Gastrocnemius medialis (tissue), 4 donors: Measurements from ENCODE around the gene MMP27. TPM values are rescaled to one million over a fixed set of nuclear protein-coding genes. Genes with fewer than 3 reads are reported as not detected.

Experiments used
- ATAC-seq, 2 donors: fragments of 150-250 bp; one replicate each; pipeline ENCODE4 v1.9.1; 2016
- DNase-seq, 2 donors: peaks; one replicate each; pipeline ENCODE4 v3.0.0-alpha.2; 2019
- H3K27ac ChIP-seq, 4 donors: fragments of 200-600 bp; sonication (generic); 1 replicate in 1 of 4; 2 replicates in 3 of 4; pipeline ENCODE4 v1.5.1; 2016 to 2018; ENCODE audit warnings: mild to moderate bottlenecking in 2 of 4, moderate library complexity in 1 of 4
- H3K27me3 ChIP-seq, 3 donors: fragments of 200-600 bp; sonication (generic) in 2 of 3; 1 replicate in 1 of 3; 2 replicates in 2 of 3; pipeline versions ENCODE4 v1.5.1 to v1.6.0; 2016 to 2019; ENCODE audit warnings: mild to moderate bottlenecking in 1 of 3, moderate library complexity in 1 of 3
- H3K36me3 ChIP-seq, 2 donors: fragments of 200-600 bp; sonication (generic) in 1 of 2; one replicate each; pipeline ENCODE4 v1.5.1; 2017 to 2018
- H3K4me1 ChIP-seq, 2 donors: fragments of 200-600 bp; sonication (generic) in 1 of 2; one replicate each; pipeline ENCODE4 v1.5.1; 2016 to 2017; ENCODE audit warnings: mild to moderate bottlenecking in 2 of 2
- H3K4me3 ChIP-seq, 4 donors: fragments of 200-600 bp; sonication (generic) in 3 of 4; 1 replicate in 1 of 4; 2 replicates in 3 of 4; pipeline ENCODE4 v1.5.1; 2016 to 2019; ENCODE audit warnings: mild to moderate bottlenecking in 2 of 4
- H3K9me3 ChIP-seq, 3 donors: fragments of 200-600 bp; sonication (generic) in 2 of 3; 1 replicate in 1 of 3; 2 replicates in 2 of 3; pipeline ENCODE4 v1.5.1; 2016 to 2019
- POLR2A ChIP-seq, 2 donors: fragments of 450-650 bp; IDR thresholded peaks; one replicate each; pipeline ENCODE4 v1.6.1; 2017; ENCODE audit warnings: antibody characterized with exemption in 2 of 2, mild to moderate bottlenecking in 2 of 2, moderate library complexity in 2 of 2
- in situ Hi-C, 4 donors: fragments of 200-750 bp; cut with MboI; loops; one replicate each; pipeline versions ENCODE4 v1.15.0 to v1.8.0; 2017; ENCODE audit warnings: low sequenced_read_pairs in 4 of 4
- intact Hi-C: fragments of 100-400 bp; cut with DNase I; formaldehyde crosslinking; loops from one replicate; pipeline ENCODE4 v1.15.1; 2023; ENCODE audit warnings: low total_unique reads
- total RNA-seq, 4 donors: library from RNA; depleted of rRNA; stranded (reverse); fragments of >200 nt; gene quantifications; one replicate each; pipeline versions ENCODE4 v1.1.0 to v1.2.3, GENCODE V29; 2016
- TF ChIP-seq, protein P1 (sequence below), 5 experiments: fragments of 450-650 bp in 3 of 5; fragments of 200-600 bp in 2 of 5; sonication (generic) in 2 of 5; IDR thresholded peaks in 4 of 5; conservative IDR thresholded peaks in 1 of 5; 1 replicate in 4 of 5; 2 replicates in 1 of 5; pipeline ENCODE4 v1.5.1; 2016 to 2019; ENCODE audit warnings: antibody characterized with exemption in 5 of 5, mild to moderate bottlenecking in 3 of 5, moderate library complexity in 3 of 5

MMP27 gene
- total RNA-seq, 4 donors from 2014 or later = not detected

DNA sequence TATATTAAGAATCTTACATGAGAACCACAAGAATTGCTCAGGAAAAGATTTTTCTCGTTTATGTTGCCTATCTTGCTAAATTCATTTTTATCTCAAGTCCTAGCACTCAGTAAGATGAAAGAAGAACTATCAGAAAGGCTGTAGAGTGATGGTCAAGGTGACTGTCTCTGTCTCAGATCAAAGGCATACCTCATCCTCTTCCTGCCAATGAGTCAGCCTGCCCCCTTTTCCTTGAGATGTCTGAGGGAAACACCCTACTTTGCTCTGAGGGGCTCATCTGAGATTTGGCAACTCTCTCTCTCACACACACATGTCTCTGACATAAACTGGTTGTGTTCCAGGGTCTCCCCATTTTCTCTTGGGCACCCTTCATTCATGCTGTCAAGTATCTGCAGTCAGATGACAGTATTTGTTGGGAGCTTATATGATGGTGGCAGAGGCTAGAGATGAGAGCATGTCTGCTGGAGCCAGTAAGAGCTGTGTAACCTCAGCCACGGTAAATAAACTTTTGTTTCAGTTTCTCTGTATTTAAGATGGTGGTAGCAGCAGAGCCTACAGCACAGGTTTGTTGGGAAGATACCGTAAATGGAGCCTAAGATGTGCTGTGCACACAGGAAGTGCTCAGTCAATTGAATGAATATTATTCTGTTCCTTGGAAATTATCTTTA is 1.6 kb downstream of the MMP27 start:
- intact Hi-C loops (no loop called here), in situ Hi-C loops (no loop called here)
- H3K27ac ChIP-seq = no peak overlapping the region
- no peaks in the 10 kb centered on the region for H3K27me3 ChIP-seq
- H3K4me3 ChIP-seq = no peak overlapping the region
- H3K9me3 ChIP-seq = no peaks in the 10 kb centered on the region
- DNase-seq (no peak), ATAC-seq (no peak)
- H3K4me1 ChIP-seq = no peaks in the 10 kb centered on the region
- TF ChIP-seq, protein P1, sequence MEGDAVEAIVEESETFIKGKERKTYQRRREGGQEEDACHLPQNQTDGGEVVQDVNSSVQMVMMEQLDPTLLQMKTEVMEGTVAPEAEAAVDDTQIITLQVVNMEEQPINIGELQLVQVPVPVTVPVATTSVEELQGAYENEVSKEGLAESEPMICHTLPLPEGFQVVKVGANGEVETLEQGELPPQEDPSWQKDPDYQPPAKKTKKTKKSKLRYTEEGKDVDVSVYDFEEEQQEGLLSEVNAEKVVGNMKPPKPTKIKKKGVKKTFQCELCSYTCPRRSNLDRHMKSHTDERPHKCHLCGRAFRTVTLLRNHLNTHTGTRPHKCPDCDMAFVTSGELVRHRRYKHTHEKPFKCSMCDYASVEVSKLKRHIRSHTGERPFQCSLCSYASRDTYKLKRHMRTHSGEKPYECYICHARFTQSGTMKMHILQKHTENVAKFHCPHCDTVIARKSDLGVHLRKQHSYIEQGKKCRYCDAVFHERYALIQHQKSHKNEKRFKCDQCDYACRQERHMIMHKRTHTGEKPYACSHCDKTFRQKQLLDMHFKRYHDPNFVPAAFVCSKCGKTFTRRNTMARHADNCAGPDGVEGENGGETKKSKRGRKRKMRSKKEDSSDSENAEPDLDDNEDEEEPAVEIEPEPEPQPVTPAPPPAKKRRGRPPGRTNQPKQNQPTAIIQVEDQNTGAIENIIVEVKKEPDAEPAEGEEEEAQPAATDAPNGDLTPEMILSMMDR (IDR thresholded peaks at IDR 0.05 in 4 of 5, conservative IDR thresholded peaks at IDR 0.05 in 1 of 5) = no peak
- TF ChIP-seq POLR2A (IDR thresholded peaks at IDR 0.05) = no peak
- no peaks in the 10 kb centered on the region for H3K36me3 ChIP-seq

DNA sequence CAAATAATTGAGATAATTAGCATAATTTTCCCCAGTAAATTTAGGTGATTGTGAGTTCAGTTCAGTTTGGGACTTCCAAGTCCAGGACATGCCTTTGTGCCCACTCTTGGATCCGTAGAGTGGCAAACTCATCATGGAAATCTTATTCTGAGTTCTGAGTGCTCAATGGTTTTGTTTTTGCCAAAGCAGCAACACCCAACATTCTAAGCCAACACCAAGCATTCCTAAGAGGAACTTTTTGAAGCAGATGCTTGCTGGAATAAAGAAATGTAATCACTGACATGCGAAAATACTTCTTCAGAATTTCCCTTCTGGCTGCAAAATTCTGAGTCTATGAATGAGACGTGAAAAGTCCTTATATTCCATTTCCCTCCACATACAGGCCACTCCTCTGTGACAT is 10.4 kb downstream of the MMP27 start:
- Histone ChIP-seq H3K9me3 (no peaks in the 10 kb centered on the region), H3K4me1 (no peaks in the 10 kb centered on the region), H3K36me3 (no peaks in the 10 kb centered on the region), H3K4me3 (no peak overlapping the region), H3K27me3 (no peaks in the 10 kb centered on the region), H3K27ac (no peak overlapping the region)
- no peak for ATAC-seq
- in situ Hi-C loops = no loop called here
- TF ChIP-seq, protein P1 (IDR thresholded peaks at IDR 0.05 in 4 of 5, conservative IDR thresholded peaks at IDR 0.05 in 1 of 5) = no peak
- intact Hi-C loops = no loop called here
- DNase-seq = no peak

DNA sequence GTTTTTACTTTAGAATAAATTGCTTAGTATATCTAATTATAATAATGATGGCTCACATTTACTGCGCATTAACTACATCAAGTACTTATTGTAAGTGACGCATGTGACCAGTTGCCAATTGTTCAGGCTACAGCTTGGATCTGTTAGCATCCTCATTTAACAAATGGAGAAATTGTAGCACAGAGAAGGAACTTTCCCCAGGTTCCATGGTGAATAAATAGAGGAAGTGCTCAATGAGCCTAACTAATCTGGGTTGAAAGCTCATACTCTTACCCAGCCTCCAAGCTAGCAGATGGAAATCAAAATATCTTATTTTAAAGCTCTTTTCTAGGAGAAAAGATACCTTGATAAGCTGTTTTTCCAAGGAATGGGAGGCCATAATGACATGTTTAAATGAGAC is 19.8 kb downstream of the MMP27 start:
- TF ChIP-seq, protein P1 (IDR thresholded peaks at IDR 0.05 in 4 of 5, conservative IDR thresholded peaks at IDR 0.05 in 1 of 5) = no peak
- TF ChIP-seq POLR2A (IDR thresholded peaks at IDR 0.05) = no peak
- Histone ChIP-seq H3K27me3 (no peaks in the 10 kb centered on the region), H3K4me3 (no peak overlapping the region), H3K27ac (no peak overlapping the region), H3K36me3 (no peaks in the 10 kb centered on the region), H3K9me3 (no peaks in the 10 kb centered on the region), H3K4me1 (no peaks in the 10 kb centered on the region)
- intact Hi-C loops (no loop called here), in situ Hi-C loops (no loop called here)
- ATAC-seq (no peak), DNase-seq (no peak)

DNA sequence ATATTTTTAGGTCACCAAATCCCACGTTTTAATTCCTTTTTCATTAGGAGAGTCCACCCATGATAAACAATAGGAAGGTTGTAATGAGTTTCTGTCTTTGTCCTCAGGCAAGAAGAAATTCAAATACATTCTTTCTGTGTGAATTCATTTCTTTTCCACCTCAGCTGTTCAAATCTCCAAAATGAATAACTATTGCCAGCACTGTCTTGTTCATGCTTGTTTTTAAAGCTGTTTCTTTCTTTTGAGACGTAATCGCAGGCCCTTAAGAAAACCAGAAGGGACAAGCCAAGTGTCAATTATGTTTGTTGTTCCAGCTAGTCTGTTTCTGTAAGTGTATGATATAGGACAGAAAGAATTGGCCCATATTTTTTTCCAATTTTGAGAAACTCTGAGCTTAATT is 20.2 kb downstream of the MMP27 start:
- H3K27ac ChIP-seq = no peak overlapping the region
- intact Hi-C loops (no loop called here), in situ Hi-C loops (no loop called here)
- H3K36me3 ChIP-seq = no peaks in the 10 kb centered on the region
- no peak for TF ChIP-seq POLR2A (IDR thresholded peaks at IDR 0.05)
- TF ChIP-seq, protein P1 (IDR thresholded peaks at IDR 0.05 in 4 of 5, conservative IDR thresholded peaks at IDR 0.05 in 1 of 5) = no peak
- no peak for ATAC-seq
- no peak for DNase-seq
- H3K4me3 ChIP-seq = no peak overlapping the region
- no peaks in the 10 kb centered on the region for H3K27me3 ChIP-seq
- no peaks in the 10 kb centered on the region for H3K9me3 ChIP-seq
- no peaks in the 10 kb centered on the region for H3K4me1 ChIP-seq

DNA sequence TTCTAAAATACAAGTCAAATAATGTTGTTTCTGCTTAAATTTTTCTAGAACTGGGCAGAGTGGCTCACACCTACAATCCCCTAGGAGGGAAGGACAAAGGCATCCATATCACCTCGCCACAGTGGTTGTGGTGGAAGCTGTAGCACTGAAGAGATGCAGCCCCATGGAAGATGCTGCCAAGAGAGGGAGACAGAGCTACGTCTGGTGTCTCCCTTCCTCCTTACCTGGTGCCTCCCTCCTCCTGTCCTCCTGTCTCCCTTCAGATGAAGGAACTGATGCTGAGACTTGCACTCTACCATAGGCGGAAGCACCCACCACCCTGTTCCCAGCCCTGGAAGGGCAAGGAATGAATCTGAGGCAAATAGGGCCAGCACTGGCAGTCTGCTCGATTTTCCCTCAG is 22.3 kb downstream of the MMP27 start:
- H3K27me3 ChIP-seq = no peaks in the 10 kb centered on the region
- no peak overlapping the region for H3K4me3 ChIP-seq
- DNase-seq = no peak
- TF ChIP-seq, protein P1 (IDR thresholded peaks at IDR 0.05 in 4 of 5, conservative IDR thresholded peaks at IDR 0.05 in 1 of 5) = no peak
- TF ChIP-seq POLR2A (IDR thresholded peaks at IDR 0.05) = no peak
- intact Hi-C loops (no loop called here), in situ Hi-C loops (no loop called here)
- H3K4me1 ChIP-seq = no peaks in the 10 kb centered on the region
- no peaks in the 10 kb centered on the region for H3K9me3 ChIP-seq
- no peak overlapping the region for H3K27ac ChIP-seq
- H3K36me3 ChIP-seq = no peaks in the 10 kb centered on the region
- no peak for ATAC-seq
